PC-3 (cell line): ENCODE results near the gene PPM1L. TPM values are rescaled to one million over a fixed set of nuclear protein-coding genes. Genes with fewer than 3 reads are reported as not detected.
"Not testable (repeated sequence)": the region's sequence is repeated elsewhere in the genome, so short reads cannot be mapped to it uniquely, and the experiment has no call there.

ENCODE experiments used
- ATAC-seq: fragments of 200-7000 bp; cut with Tn5 transposase; 2 replicates; pipeline ENCODE4 v1.9.1; 2020; ENCODE audit warnings: mild to moderate bottlenecking, moderate library complexity
- BruUV-seq: library from RNA; stranded (reverse); fragments of 400-500 nt; replicated peaks from 2 replicates; lab custom pipeline; 2021; lab: Mats Ljungman, UMichigan
- CTCF ChIA-PET: fragments of 300-600 bp; sonication (Branson Sonifier 250); formaldehyde crosslinking; loops from one replicate; lab custom pipeline; 2022; ENCODE audit warnings: antibody characterized with exemption; lab: Charles Lee
- POLR2A ChIA-PET: fragments of 300-600 bp; sonication (Branson Sonifier 250); formaldehyde crosslinking; loops from one replicate; lab custom pipeline; 2022; ENCODE audit warnings: antibody characterized with exemption; ENCODE audit not compliant: unreplicated experiment; lab: Charles Lee
- DNase-seq: peaks from one replicate; pipeline ENCODE4 v3.0.0-alpha.2; 2015
- H2AFZ ChIP-seq: fragments of 300-600 bp; sonication (generic); 2 replicates; pipeline ENCODE4 v1.6.0; 2016; ENCODE audit warnings: antibody characterized with exemption, low read length
- H3F3A ChIP-seq: fragments of 300-600 bp; sonication (generic); one replicate; pipeline ENCODE4 v1.6.0; 2017; ENCODE audit warnings: antibody characterized with exemption, low read length, control low read depth, mild to moderate bottlenecking; ENCODE audit not compliant: unreplicated experiment
- H3K27ac ChIP-seq: fragments of 300-600 bp; sonication (generic); 2 replicates; pipeline ENCODE4 v1.5.1; 2016; ENCODE audit warnings: mild to moderate bottlenecking, low read length
- H3K27me3 ChIP-seq: fragments of 300-600 bp; sonication (generic); 2 replicates; pipeline ENCODE4 v1.6.1; 2016; ENCODE audit warnings: low read length, mixed read lengths
- H3K36me3 ChIP-seq: fragments of 300-600 bp; sonication (generic); 2 replicates; pipeline ENCODE4 v1.6.1; 2016; ENCODE audit warnings: low read depth, mixed run types, low read length, mixed read lengths
- H3K4me1 ChIP-seq: fragments of 300-600 bp; sonication (generic); 2 replicates; pipeline ENCODE4 v1.5.1; 2016; ENCODE audit warnings: low read length; ENCODE audit not compliant: insufficient read depth
- H3K4me2 ChIP-seq: fragments of 300-600 bp; sonication (generic); 2 replicates; pipeline ENCODE4 v1.6.0; 2016; ENCODE audit warnings: low read length
- H3K4me3 ChIP-seq: fragments of 300-600 bp; sonication (generic); 2 replicates; pipeline ENCODE4 v1.5.1; 2016; ENCODE audit warnings: mild to moderate bottlenecking, low read length, mixed read lengths
- H3K79me2 ChIP-seq: fragments of 300-600 bp; sonication (generic); 2 replicates; pipeline ENCODE4 v1.6.1; 2017; ENCODE audit warnings: low read length, mixed read lengths
- H3K9ac ChIP-seq: fragments of 300-600 bp; sonication (generic); 2 replicates; pipeline ENCODE4 v1.6.0; 2016; ENCODE audit warnings: mild to moderate bottlenecking, low read length
- H3K9me2 ChIP-seq: fragments of 300-600 bp; sonication (generic); replicated peaks from 2 replicates; pipeline ENCODE4 v1.6.1; 2016; ENCODE audit warnings: mixed run types, low read length, mixed read lengths
- H3K9me3 ChIP-seq: fragments of 300-600 bp; sonication (generic); 2 replicates; pipeline ENCODE4 v1.6.1; 2016; ENCODE audit warnings: low read length, mixed read lengths
- H4K20me1 ChIP-seq: fragments of 300-600 bp; sonication (generic); 2 replicates; pipeline ENCODE4 v1.6.1; 2016; ENCODE audit warnings: low read length, mixed read lengths
- CTCF ChIP-seq: fragments of 300-600 bp; sonication (generic); conservative IDR thresholded peaks from 2 replicates; pipeline ENCODE4 v1.5.1; 2017; ENCODE audit warnings: antibody characterized with exemption, low read depth, mild to moderate bottlenecking, low read length
- EZH2 ChIP-seq: fragments of 300-600 bp; sonication (generic); IDR thresholded peaks from one replicate; pipeline ENCODE4 v1.6.1; 2017; ENCODE audit warnings: antibody characterized with exemption, mild to moderate bottlenecking, low read length; ENCODE audit not compliant: unreplicated experiment
- EZH2phosphoT487 ChIP-seq: fragments of 300-600 bp; sonication (generic); IDR thresholded peaks from 2 replicates; pipeline ENCODE4 v1.6.1; 2018; ENCODE audit warnings: mild to moderate bottlenecking, antibody characterized with exemption, low read length, borderline replicate concordance
- intact Hi-C: fragments of 100-400 bp; cut with micrococcal nuclease; formaldehyde crosslinking; loops from 2 replicates; pipeline ENCODE4 v1.9.0; 2023
- total RNA-seq: library from RNA; depleted of rRNA; stranded (reverse); fragments of >200 nt; gene quantifications from 2 replicates; pipeline ENCODE4 v1.2.3, GENCODE V29; 2014

The PPM1L gene
- total RNA-seq, 1 experiment from 2014 or later: 7.0 TPM

DNA sequence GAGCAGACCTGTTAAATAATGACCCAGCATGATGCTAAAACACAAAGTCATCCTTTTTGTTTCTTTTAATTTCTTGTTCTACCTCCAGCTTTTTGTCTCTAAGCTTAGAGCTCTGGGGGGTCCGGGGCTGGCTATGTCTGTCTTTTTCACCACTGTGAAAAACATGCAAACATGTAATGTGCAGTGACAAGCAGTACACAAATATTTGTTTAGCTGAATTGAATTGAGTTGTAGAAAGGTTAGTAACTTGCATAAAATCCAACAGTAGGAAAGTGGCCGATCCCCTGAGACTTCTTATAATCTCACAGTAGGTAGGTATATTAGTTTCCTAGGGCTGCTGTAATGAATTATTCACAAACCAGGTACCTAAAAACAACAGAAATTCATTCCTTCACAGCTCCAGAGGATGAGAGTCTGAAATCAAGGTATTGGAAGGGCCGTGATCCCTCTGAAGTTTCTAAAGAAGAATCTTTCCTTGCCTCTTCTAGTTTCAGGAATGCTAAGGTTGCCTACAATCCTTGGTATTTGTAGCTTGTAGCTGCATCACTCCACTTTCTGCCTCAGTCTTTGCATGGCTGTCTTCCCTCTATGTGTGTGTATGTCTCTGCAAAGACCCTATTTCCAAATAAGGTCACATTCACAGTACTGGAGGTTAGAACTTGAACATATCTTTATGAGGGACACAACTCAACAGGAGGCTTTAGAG is 46.4 kb upstream of the PPM1L start:
- CTCF ChIA-PET: interaction anchor here (0.6 kb wide), 1 partner anchor 43 kb away, joined by 4 read pairs; no protein-coding TSS in a partner anchor
- H3K79me2 ChIP-seq: no peaks in the 10 kb centered on the region
- no peaks in the 10 kb centered on the region for H3K9me2 ChIP-seq
- no peak overlapping the region for H3K9ac ChIP-seq
- H3K4me1 ChIP-seq: no peaks in the 10 kb centered on the region
- H2AFZ ChIP-seq: no peak overlapping the region
- H3K27me3 ChIP-seq: no peaks in the 10 kb centered on the region
- POLR2A ChIA-PET: no interaction called here
- no peak for DNase-seq
- H3K4me2 ChIP-seq: no peak overlapping the region
- no peak for TF ChIP-seq EZH2
- H3K27ac ChIP-seq: no peak overlapping the region
- H3K4me3 ChIP-seq: no peak overlapping the region
- BruUV-seq: no TSS peak
- no peaks in the 10 kb centered on the region for H3K36me3 ChIP-seq
- H3F3A ChIP-seq: no peaks in the 10 kb centered on the region
- H3K9me3 ChIP-seq: no peaks in the 10 kb centered on the region
- intact Hi-C loops: loop anchor here (5.0 to 10.0 kb wide), 4 partner anchors 48 to 505 kb away; partner anchors contain the start of gene PPM1L
- no peak for ATAC-seq
- H4K20me1 ChIP-seq: no peaks in the 10 kb centered on the region

GRCh38 chr3:160713144-160713543 is 42.9 kb upstream of the PPM1L start:
- H3K27ac ChIP-seq, H3K36me3 ChIP-seq, intact Hi-C loops, ATAC-seq, H3K4me2 ChIP-seq, H3K27me3 ChIP-seq, H3K9me2 ChIP-seq, H3F3A ChIP-seq, H3K9ac ChIP-seq, CTCF ChIA-PET, H2AFZ ChIP-seq, DNase-seq, BruUV-seq, H3K79me2 ChIP-seq, H3K4me3 ChIP-seq, H3K9me3 ChIP-seq, H3K4me1 ChIP-seq, POLR2A ChIA-PET, H4K20me1 ChIP-seq: not testable (repeated sequence)

GRCh38 chr3:160719710-160720109 is 36.3 kb upstream of the PPM1L start:
- BruUV-seq: no TSS peak
- Histone ChIP-seq H3F3A (no peaks in the 10 kb centered on the region), H3K4me3 (no peak overlapping the region), H3K27me3 (no peaks in the 10 kb centered on the region), H3K27ac (no peak overlapping the region), H3K4me1 (0 out of 2 replicates have a peak, but pooled peaks cover 6% of the 10 kb centered on the region), H3K9me3 (no peaks in the 10 kb centered on the region), H3K79me2 (no peaks in the 10 kb centered on the region), H2AFZ (no peak overlapping the region), H3K36me3 (no peaks in the 10 kb centered on the region), H3K9ac (no peak overlapping the region), H3K9me2 (no peaks in the 10 kb centered on the region), H4K20me1 (no peaks in the 10 kb centered on the region), H3K4me2 (no peak overlapping the region)
- ATAC-seq (no peak), DNase-seq (no peak)
- ChIA-PET POLR2A (interaction anchor here (0.5 kb wide), 1 partner anchor 286 kb away, joined by 3 read pairs; no protein-coding TSS in a partner anchor), CTCF (no interaction called here)
- intact Hi-C loops: no loop called here
- no peak for TF ChIP-seq EZH2phosphoT487
- TF ChIP-seq CTCF: no peak
- TF ChIP-seq EZH2: no peak
